Heart left ventricle (tissue), 13 donors: ENCODE measurements around the gene AIMP1.

ENCODE experiments used
- CTCF ChIP-seq, 12 donors: fragments of 200-600 bp; sonication (generic) in 4 of 12; IDR thresholded peaks; one replicate each; pipeline versions ENCODE4 v1.5.0 to v1.8.0; 2018 to 2022; ENCODE audit warnings: antibody characterized with exemption in 12 of 12, mild to moderate bottlenecking in 5 of 12
- POLR2A ChIP-seq, 2 donors: fragments of 450-650 bp; IDR thresholded peaks; one replicate each; pipeline ENCODE4 v1.6.1; 2017; ENCODE audit warnings: antibody characterized with exemption in 2 of 2, mild to moderate bottlenecking in 2 of 2, moderate library complexity in 2 of 2
- donor health status: ischemic (EF 13 %, LVEDD 7.1; RV severe dilation, severe dysfunction).
- donor health status: DM: no; HTN: yes; CAD: no.
- donor health status: DM: no; HTN: no; CAD: no.
- donor health status: ischemic (EF 25% LVEDD 6.9; RV normal size, moderate dysfunction).
- donor health status: ischemic (EF 25% LVEDD 5.7; RV mildly dilated, moderate dysfunction).
- donor health status: ischemic (EF 35%, LVEDD 5.7; RV mildly dilated, moderate dysfunction).
- donor health status: nonischemic (EF 11% LVEDD 7.7; RV severe dilation, severe dysfunction).
- donor health status: DM: yes; HTN: yes; CAD: no.
- donor health status: PGD.
- donor health status: ischemic (EF 29% LVEDD 5.4; RV normal size, mild dysfunction).
- donor health status: nonischemic (EF 23%, LVEDD 6.1; RV moderate dilation, normal function).

DNA sequence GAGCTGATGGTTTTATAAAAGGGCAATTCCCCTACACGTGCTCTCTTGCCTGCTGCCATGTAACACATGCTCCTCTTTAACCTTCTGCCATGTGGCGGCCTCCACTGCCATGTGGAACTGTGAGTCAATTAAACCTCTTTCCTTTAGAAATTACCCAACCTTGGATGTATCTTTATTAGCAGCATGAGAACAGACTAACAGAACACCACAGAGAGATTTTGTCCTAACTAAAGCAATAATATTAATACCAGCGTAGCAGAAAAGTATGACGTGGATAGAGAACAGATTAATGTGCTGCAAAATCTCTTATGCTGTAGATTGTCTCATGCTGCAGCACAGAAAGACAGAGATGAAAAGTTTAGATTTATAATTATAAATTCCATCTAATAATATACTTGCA, 23.1 kb downstream of the AIMP1 start:
- no peak for TF ChIP-seq POLR2A (IDR thresholded peaks at IDR 0.05)
- no peak for TF ChIP-seq CTCF (IDR thresholded peaks at IDR 0.05)
